Right ventricle myocardium inferior (tissue), 1 donor: ENCODE data around the gene PDYN. TPM values are rescaled to one million over a fixed set of nuclear protein-coding genes. Genes with fewer than 3 reads are reported as not detected.
A peak's percentile ranks its signal among the peaks of the same experiment; 100 is the strongest.

Source experiments
- ATAC-seq: fragments of 200-7000 bp; cut with Tn5 transposase; one replicate; pipeline ENCODE4 v1.9.1; 2020; ENCODE audit warnings: mild to moderate bottlenecking, moderate library complexity
- DNase-seq: peaks from one replicate; pipeline ENCODE4 v3.0.0; 2021; ENCODE audit errors: missing footprints
- intact Hi-C: fragments of 100-400 bp; cut with DNase I; formaldehyde crosslinking; loops from one replicate; pipeline ENCODE4 v1.11.0; 2022
- total RNA-seq: library from RNA; stranded (reverse); fragmentation: NEBNext Ultra II Directional; extraction: Animal tissue kit (Norgen Biotek cat#: 25700); gene quantifications from one replicate; pipeline ENCODE4 v1.2.1, GENCODE V29; 2021
- donor health status: DM: no; HTN: yes; CAD: no; lungs with severe emphysema.

PDYN gene
- total RNA-seq, 1 donor from 2014 or later, result not detected

GRCh38 chr20:1941226-1941625 lies 52.6 kb downstream of the PDYN start:
- no peak for DNase-seq
- intact Hi-C loops, result no loop called here
- no peak for ATAC-seq

- ATAC-seq (no peak), DNase-seq (no peak)
- intact Hi-C loops, result no loop called here
Measured at GRCh38 chr20:1940581-1940980, 53.3 kb downstream of the PDYN start.

DNA sequence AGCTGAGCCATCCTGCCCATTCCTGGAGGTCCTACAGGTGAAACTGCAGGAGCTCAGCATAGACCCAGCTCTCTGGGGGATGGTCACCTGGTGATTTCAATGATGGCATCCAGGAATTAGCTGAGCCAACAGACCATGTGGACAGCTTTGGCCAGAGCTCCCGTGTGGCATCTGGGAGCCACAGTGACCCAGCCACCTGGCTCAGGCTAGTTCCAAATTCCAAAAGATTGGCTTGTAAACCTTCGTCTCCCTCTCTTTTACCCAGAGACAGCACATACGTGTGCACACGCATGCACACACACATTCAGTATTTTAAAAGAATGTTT lies 54.6 kb downstream of the PDYN start:
- ATAC-seq, result no peak
- intact Hi-C loops, result loop anchor here (10.0 kb wide), 1 partner anchor 206 kb away; no protein-coding TSS in a partner anchor

DNA sequence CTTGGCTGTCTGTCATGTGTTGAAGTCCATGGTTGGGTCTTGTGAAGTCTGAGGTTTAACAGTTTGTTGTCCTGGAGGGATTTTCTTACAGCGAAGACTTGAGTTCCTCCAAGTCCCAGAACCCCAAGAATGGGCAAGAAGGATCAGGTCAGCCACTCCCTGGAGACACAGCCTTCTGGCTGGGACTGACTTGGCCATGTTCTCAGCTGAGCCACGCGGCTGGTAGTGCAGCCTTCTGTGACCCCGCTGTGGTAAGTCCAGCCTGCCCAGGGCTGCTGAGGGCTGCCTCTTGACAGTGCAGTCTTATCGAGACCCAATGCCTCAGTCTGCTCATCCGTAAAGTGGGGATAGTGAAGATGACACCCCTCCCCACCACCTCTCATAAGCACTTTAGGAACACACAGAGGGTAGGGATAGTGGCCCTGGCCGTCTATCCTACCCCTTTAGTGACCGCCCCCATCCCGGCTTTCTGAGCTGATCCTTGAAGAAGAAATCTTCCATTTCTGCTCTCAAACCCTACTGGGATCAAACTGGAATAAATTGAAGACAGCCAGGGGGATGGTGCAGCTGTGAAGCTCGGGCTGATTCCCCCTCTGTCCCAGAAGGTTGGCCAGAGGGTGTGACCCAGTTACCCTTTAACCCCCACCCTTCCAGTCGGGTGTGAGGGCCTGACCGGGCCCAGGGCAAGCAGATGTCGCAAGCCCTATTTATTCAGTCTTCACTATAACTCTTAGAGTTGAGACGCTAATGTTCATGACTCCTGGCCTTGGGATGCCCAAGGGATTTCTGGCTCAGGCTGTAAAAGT lies 55.2 kb downstream of the PDYN start:
- intact Hi-C loops, result loop anchor here (10.0 kb wide), 1 partner anchor 206 kb away; no protein-coding TSS in a partner anchor
- ATAC-seq (no peak), DNase-seq (no peak)

More for the DNA sequence above, 54.6 kb downstream of the PDYN start:
- no peak for DNase-seq

GRCh38 chr20:1937316-1937976 lies 56.4 kb downstream of the PDYN start:
- ATAC-seq (no peak), DNase-seq (no peak)
- intact Hi-C loops, result loop anchor here (10.0 kb wide), 1 partner anchor 207 kb away; no protein-coding TSS in a partner anchor

DNA sequence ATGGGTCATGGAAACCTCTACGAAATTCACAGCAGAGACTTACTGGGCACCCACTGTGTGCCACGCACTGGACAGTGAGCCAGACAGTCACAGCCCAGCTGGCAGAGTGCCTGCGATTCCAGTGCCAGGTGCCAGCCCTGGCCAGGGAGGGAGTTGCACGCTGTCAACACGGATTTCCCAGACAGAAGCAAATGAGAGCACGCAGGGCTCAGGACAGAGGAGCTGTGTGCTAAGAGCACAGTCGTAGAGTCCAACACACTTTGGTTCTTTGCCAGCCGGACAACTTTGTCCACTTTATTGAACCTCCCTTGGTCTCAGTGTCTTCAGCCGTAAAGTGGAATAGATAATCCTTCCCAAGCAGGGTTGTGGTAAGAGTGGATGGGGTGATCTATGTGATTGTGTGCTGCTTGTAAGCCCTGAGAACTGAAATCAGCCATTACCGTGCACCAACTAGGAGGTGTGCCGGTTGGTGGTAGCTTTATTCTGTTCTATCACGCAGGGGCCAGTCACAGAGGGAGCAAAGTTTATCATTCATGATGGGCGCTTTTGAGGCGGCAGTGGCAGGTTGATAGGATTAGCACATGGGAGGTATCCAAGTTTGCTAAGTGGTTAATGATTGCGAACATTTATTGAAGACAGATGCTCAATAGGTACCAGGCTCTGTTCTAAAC lies 58.0 kb downstream of the PDYN start:
- DNase-seq, result peak; percentile 76
- ATAC-seq, result peak; percentile 66
- intact Hi-C loops, result loop anchor here (10.0 kb wide), 1 partner anchor 209 kb away; no protein-coding TSS in a partner anchor

GRCh38 chr20:1934721-1935573 lies 58.9 kb downstream of the PDYN start:
- ATAC-seq (peak; percentile 81), DNase-seq (peak; percentile 89)
- intact Hi-C loops, result loop anchor here (5.0 to 10.0 kb wide), 3 partner anchors 38 to 210 kb away; partner anchors contain the start of gene SIRPA

- DNase-seq (no peak), ATAC-seq (peak; percentile 62)
- intact Hi-C loops, result loop anchor here (5.0 to 10.0 kb wide), 3 partner anchors 37 to 211 kb away; partner anchors contain the start of gene SIRPA
Measured at GRCh38 chr20:1934156-1934555, 59.7 kb downstream of the PDYN start.

GRCh38 chr20:1933465-1933870 lies 60.4 kb downstream of the PDYN start:
- peak; percentile 74 for ATAC-seq
- DNase-seq, result peak; percentile 86
- intact Hi-C loops, result loop anchor here (5.0 to 10.0 kb wide), 3 partner anchors 36 to 211 kb away; partner anchors contain the start of gene SIRPA

- intact Hi-C loops, result loop anchor here (5.0 to 10.0 kb wide), 3 partner anchors 36 to 212 kb away; partner anchors contain the start of gene SIRPA
- no peak for ATAC-seq
- no peak for DNase-seq
Measured at GRCh38 chr20:1932971-1933370, 60.9 kb downstream of the PDYN start.

- no peak for DNase-seq
- no peak for ATAC-seq
- intact Hi-C loops, result loop anchor here (5.0 to 10.0 kb wide), 3 partner anchors 35 to 213 kb away; partner anchors contain the start of gene SIRPA
Measured at GRCh38 chr20:1931830-1932229, 62.0 kb downstream of the PDYN start.

DNA sequence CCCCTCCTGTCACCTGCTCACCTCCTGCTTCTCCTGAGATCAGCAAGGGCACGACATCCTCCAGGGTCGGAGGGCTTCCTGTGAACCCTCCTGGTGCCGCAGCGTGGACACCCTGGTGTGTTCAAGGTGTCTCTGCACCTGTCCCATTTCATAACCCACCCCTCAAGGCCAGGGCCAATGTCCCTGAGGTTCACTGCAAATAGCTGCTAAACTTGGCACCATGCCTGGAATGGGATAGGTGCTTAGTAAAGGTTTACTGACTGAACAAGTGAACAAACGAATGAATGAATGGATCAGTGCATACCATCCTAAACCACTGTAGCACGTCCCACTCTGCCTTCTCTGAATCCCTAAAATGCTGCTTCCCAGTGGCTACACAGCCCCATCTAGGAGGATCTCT lies 63.7 kb downstream of the PDYN start:
- intact Hi-C loops, result loop anchor here (5.0 to 10.0 kb wide), 3 partner anchors 33 to 215 kb away; partner anchors contain the start of gene SIRPA
- ATAC-seq (no peak), DNase-seq (no peak)

DNA sequence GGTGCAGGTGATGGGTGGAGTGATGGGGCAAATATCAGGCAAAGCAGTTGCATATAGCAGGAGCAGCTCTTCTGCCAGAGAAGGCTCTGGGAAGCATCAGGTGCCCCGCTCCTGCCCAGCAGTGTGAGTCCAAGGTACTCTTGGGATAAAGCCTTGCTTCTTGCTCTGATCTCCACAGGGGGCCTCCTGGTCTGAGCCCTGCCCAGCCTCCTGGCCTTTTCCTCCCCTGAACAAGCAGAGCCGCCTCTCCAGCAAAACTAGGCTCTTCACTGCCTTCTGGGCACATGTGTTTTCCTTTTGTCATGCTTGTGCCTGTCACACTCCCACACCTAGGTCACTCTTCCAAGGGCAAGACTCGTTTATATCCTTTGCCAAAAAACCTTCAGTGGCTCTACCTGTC lies 64.4 kb downstream of the PDYN start:
- no peak for ATAC-seq
- intact Hi-C loops, result no loop called here
- DNase-seq, result no peak

- no peak for ATAC-seq
- DNase-seq, result no peak
Measured at GRCh38 chr20:1928782-1929181, 65.1 kb downstream of the PDYN start.

More at GRCh38 chr20:1928782-1929181, 65.1 kb downstream of the PDYN start:
- intact Hi-C loops, result no loop called here
